HepG2 (cell line): Measurements from ENCODE around the gene ARHGAP31. TPM values are rescaled to one million over a fixed set of nuclear protein-coding genes. Genes with fewer than 3 reads are reported as not detected.

Source experiments
- GABPB1 ChIP-seq: IDR thresholded peaks from 2 replicates; pipeline ENCODE4 v1.6.1; 2016; ENCODE audit warnings: mild to moderate bottlenecking, missing genetic modification reagents, moderate library complexity, missing compliant biosample characterization
- HNF1B ChIP-seq: sonication (generic); formaldehyde crosslinking; IDR thresholded peaks from 2 replicates; pipeline ENCODE4 v1.5.1; 2020; ENCODE audit warnings: mild to moderate bottlenecking, moderate library complexity, missing genetic modification reagents
- HNRNPUL1 ChIP-seq: fragments of 200-400 bp; formaldehyde crosslinking; IDR thresholded peaks from 2 replicates; pipeline ENCODE4 v1.6.1; 2017; ENCODE audit warnings: low read depth, mild to moderate bottlenecking, low read length, moderate library complexity
- HOXD1 ChIP-seq: sonication (generic); formaldehyde crosslinking; IDR thresholded peaks from 2 replicates; pipeline ENCODE4 v1.5.0; 2020; ENCODE audit warnings: missing genetic modification reagents
- IRF2 ChIP-seq: IDR thresholded peaks from 2 replicates; pipeline ENCODE4 v1.6.1; 2018; ENCODE audit warnings: missing genetic modification reagents, missing compliant biosample characterization
- KAT8 ChIP-seq: IDR thresholded peaks from 2 replicates; pipeline ENCODE4 v1.6.1; 2016; ENCODE audit warnings: missing genetic modification reagents, missing compliant biosample characterization
- SAP130 ChIP-seq: IDR thresholded peaks from 2 replicates; pipeline ENCODE4 v1.6.1; 2016; ENCODE audit warnings: low read depth
- TBX2 ChIP-seq: sonication (generic); formaldehyde crosslinking; IDR thresholded peaks from 2 replicates; pipeline ENCODE4 v1.5.0; 2020; ENCODE audit warnings: missing genetic modification reagents, mild to moderate bottlenecking, borderline replicate concordance
- THAP9 ChIP-seq: sonication (generic); formaldehyde crosslinking; IDR thresholded peaks from 2 replicates; pipeline ENCODE4; 2020; ENCODE audit warnings: missing genetic modification reagents, mild to moderate bottlenecking, borderline replicate concordance
- ZNF407 ChIP-seq: sonication (generic); formaldehyde crosslinking; IDR thresholded peaks from one replicate; pipeline ENCODE4 v1.5.1; 2020; ENCODE audit warnings: mild to moderate bottlenecking, missing genetic modification reagents; ENCODE audit errors: not compliant biosample characterization
- ZNF414 ChIP-seq: sonication (generic); formaldehyde crosslinking; IDR thresholded peaks from 2 replicates; pipeline ENCODE4 v1.5.0; 2020; ENCODE audit warnings: missing genetic modification reagents
- polyA plus RNA-seq, 8 experiments: library from polyadenylated mRNA; depleted of rRNA in 3 of 8; stranded (reverse) in 7 of 8; unstranded in 1 of 8; fragments of >200 nt; fragmentation: Illumina TruSeq in 4 of 8; extraction: Trizol in 4 of 8; gene quantifications; 2 replicates each; pipeline versions ENCODE4 v1.2.1 to v1.2.3, GENCODE V29; 2011 to 2016; ENCODE audit warnings: low read depth in 4 of 8, missing spikeins in 1 of 8, mixed read lengths in 1 of 8; ENCODE audit not compliant: insufficient read depth in 1 of 8
- total RNA-seq, 5 experiments: library from RNA; depleted of rRNA; stranded (reverse); fragments of >200 nt; fragmentation: Illumina TruSeq; extraction: Trizol; gene quantifications; 2 replicates each; pipeline ENCODE4 v1.2.3, GENCODE V29; 2016; ENCODE audit warnings: low read depth in 1 of 5

Gene ARHGAP31
- total and polyA plus RNA-seq, 2 of the 13 experiments (the other 11 are each of a cell fraction or from before 2014, with no cell fraction given) = not detected

GRCh38 chr3:119322835-119323722, 28.9 kb downstream of the ARHGAP31 start (continued):
- TF ChIP-seq ZNF407 (CRISPR knock-in tag) (peak; percentile 12), HOXD1 (no peak), HNRNPUL1 (no peak), SAP130 (CRISPR knock-in tag) (peak; percentile 63), GABPB1 (peak; percentile 82), IRF2 (CRISPR knock-in tag) (0 out of 2 replicates have a peak, but pooled peaks have one; percentile 30), ZNF414 (CRISPR knock-in tag) (0 out of 2 replicates have a peak, but pooled peaks have one; percentile 80), KAT8 (CRISPR knock-in tag) (peak; percentile 18; the same call in 1 of the 2 replicates), THAP9 (CRISPR knock-in tag) (peak; percentile 47; the same call in 1 of the 2 replicates), TBX2 (peak; percentile 48; the same call in 1 of the 2 replicates), HNF1B (CRISPR knock-in tag) (peak; percentile 28; the same call in 1 of the 2 replicates)
